Panc1 (cell line): ENCODE results near the gene TMSB15A. TPM values are rescaled to one million over a fixed set of nuclear protein-coding genes. Genes with fewer than 3 reads are reported as not detected.

ENCODE experiments used
- ATAC-seq: fragments of 200-7000 bp; cut with Tn5 transposase; 2 replicates; pipeline ENCODE4 v1.9.1; 2020; ENCODE audit warnings: mild to moderate bottlenecking, moderate library complexity
- BruUV-seq: library from RNA; stranded (reverse); fragments of 400-500 nt; replicated peaks from 2 replicates; lab custom pipeline; 2021; lab: Mats Ljungman, UMichigan
- CTCF ChIA-PET: fragments of 300-600 bp; sonication (Branson Sonifier 250); formaldehyde crosslinking; loops from one replicate; lab custom pipeline; 2022; ENCODE audit warnings: antibody characterized with exemption; lab: Charles Lee
- POLR2A ChIA-PET: fragments of 300-600 bp; sonication (Branson Sonifier 250); formaldehyde crosslinking; loops from one replicate; lab custom pipeline; 2022; ENCODE audit warnings: antibody characterized with exemption; lab: Charles Lee
- DNase-seq: peaks from one replicate; pipeline ENCODE4 v3.0.0-alpha.2; 2010; ENCODE audit warnings: low read depth, low spot score
- H3K27ac ChIP-seq: 2 replicates; pipeline ENCODE4 v1.5.1; 2011; ENCODE audit warnings: mild to moderate bottlenecking, low read length, inconsistent platforms
- H3K27me3 ChIP-seq: fragments of 200-500 bp; sonication (Bioruptor generic); 2 replicates; pipeline ENCODE4 v1.6.0; 2014; ENCODE audit warnings: low read length, inconsistent platforms; ENCODE audit not compliant: control insufficient read depth, insufficient read depth
- H3K36me3 ChIP-seq: fragments of 200-500 bp; sonication (Bioruptor generic); 2 replicates; pipeline ENCODE4 v1.5.1; 2014; ENCODE audit warnings: inconsistent platforms, mild to moderate bottlenecking, low read length, moderate library complexity; ENCODE audit not compliant: control insufficient read depth, insufficient read depth
- H3K4me1 ChIP-seq: 2 replicates; pipeline ENCODE4 v1.5.1; 2011; ENCODE audit warnings: inconsistent platforms, mild to moderate bottlenecking, low read length, moderate library complexity; ENCODE audit not compliant: control insufficient read depth, insufficient read depth
- H3K4me3 ChIP-seq, 2 experiments: 2 replicates each; pipeline ENCODE4 v1.5.1; 2011 to 2012; ENCODE audit warnings: low read depth in 2 of 2, low read length in 2 of 2, mild to moderate bottlenecking in 2 of 2, inconsistent platforms in 1 of 2, moderate library complexity in 1 of 2
- H3K9me3 ChIP-seq: fragments of 200-500 bp; sonication (Bioruptor generic); 2 replicates; pipeline ENCODE4 v1.5.1; 2014; ENCODE audit warnings: low read depth, mild to moderate bottlenecking, inconsistent platforms, low read length, moderate library complexity; ENCODE audit not compliant: control insufficient read depth, insufficient read depth
- CTCF ChIP-seq: fragments of 450-650 bp; IDR thresholded peaks from 2 replicates; pipeline ENCODE4 v1.5.1; 2017; ENCODE audit warnings: mild to moderate bottlenecking
- POLR2AphosphoS5 ChIP-seq: IDR thresholded peaks from 2 replicates; pipeline ENCODE4 v1.6.1; 2012; ENCODE audit warnings: mild to moderate bottlenecking, low read depth, low read length, moderate library complexity
- REST ChIP-seq, 2 experiments: IDR thresholded peaks; 2 replicates each; pipeline ENCODE4 v1.6.1; 2011 to 2012; ENCODE audit warnings: low read depth in 2 of 2, control low read depth in 1 of 2, low read length in 1 of 2, mild to moderate bottlenecking in 1 of 2, moderate library complexity in 1 of 2; ENCODE audit not compliant: insufficient read depth in 1 of 2
- SIN3A ChIP-seq: IDR thresholded peaks from 2 replicates; pipeline ENCODE4 v1.6.1; 2012; ENCODE audit warnings: low read depth, mild to moderate bottlenecking, low read length, moderate library complexity, borderline replicate concordance; ENCODE audit not compliant: insufficient read depth
- TCF7L2 ChIP-seq: IDR thresholded peaks from 2 replicates; pipeline ENCODE4 v1.6.1; 2011; ENCODE audit warnings: mild to moderate bottlenecking, low read depth, low read length, inconsistent platforms
- in situ Hi-C: cut with HindIII; loops from 2 replicates; pipeline ENCODE4 v1.10.0; 2016; ENCODE audit warnings: low sequenced_read_pairs, low pct_unique_long_range_greater_than_20kb
- intact Hi-C: fragments of 100-400 bp; cut with micrococcal nuclease; formaldehyde crosslinking; loops from one replicate; pipeline ENCODE4 v1.10.0; 2022; ENCODE audit not compliant: unreplicated experiment
- total RNA-seq: library from RNA; stranded (reverse); gene quantifications from one replicate; pipeline ENCODE4 v1.2.1, GENCODE V29; 2021; ENCODE audit not compliant: unreplicated experiment

Gene TMSB15A
- total RNA-seq, 1 experiment from 2014 or later, result 2.3 TPM

GRCh38 chrX:102558607-102559006 is 42.1 kb upstream of the TMSB15A start:
- in situ Hi-C loops (no loop called here), intact Hi-C loops (no loop called here)
- no peak overlapping the region for H3K27ac ChIP-seq
- no peak for DNase-seq
- no TSS peak for BruUV-seq
- no peaks in the 10 kb centered on the region for H3K4me1 ChIP-seq
- ATAC-seq, result no peak
- H3K36me3 ChIP-seq, result no peaks in the 10 kb centered on the region
- H3K4me3 ChIP-seq, result no peak overlapping the region
- peaks cover 2% of the 10 kb centered on the region; the same call in 1 of the 2 replicates for H3K27me3 ChIP-seq
- no peak for TF ChIP-seq SIN3A
- TF ChIP-seq TCF7L2, result no peak
- TF ChIP-seq POLR2AphosphoS5, result no peak
- no peak for TF ChIP-seq REST (IDR thresholded peaks at IDR 0.05; ENCODE audit: insufficient read depth in 1 of 2, low read depth in 2 of 2, low read length in 1 of 2)
- no peak for TF ChIP-seq CTCF
- H3K9me3 ChIP-seq, result no peaks in the 10 kb centered on the region
- ChIA-PET POLR2A (no interaction called here), CTCF (no interaction called here)

- ChIA-PET CTCF (no interaction called here), POLR2A (no interaction called here)
- intact Hi-C loops, result no loop called here
- DNase-seq (no peak), ATAC-seq (no peak)
- no peaks in the 10 kb centered on the region for H3K4me1 ChIP-seq
- no TSS peak for BruUV-seq
- H3K36me3 ChIP-seq, result no peaks in the 10 kb centered on the region
- in situ Hi-C loops, result no loop called here
- H3K4me3 ChIP-seq, result no peak overlapping the region
- no peak for TF ChIP-seq CTCF
- TF ChIP-seq SIN3A, result no peak
- no peak for TF ChIP-seq REST (IDR thresholded peaks at IDR 0.05; ENCODE audit: insufficient read depth in 1 of 2, low read depth in 2 of 2, low read length in 1 of 2)
- TF ChIP-seq TCF7L2, result no peak
- TF ChIP-seq POLR2AphosphoS5, result no peak
- H3K27me3 ChIP-seq, result no peaks in the 10 kb centered on the region
- no peaks in the 10 kb centered on the region for H3K9me3 ChIP-seq
- no peak overlapping the region for H3K27ac ChIP-seq
Measured at GRCh38 chrX:102548231-102548630, 31.7 kb upstream of the TMSB15A start.
